Measurements from ENCODE around the gene AGBL4. TPM values are rescaled to one million over a fixed set of nuclear protein-coding genes. Genes with fewer than 3 reads are reported as not detected.

AGBL4 gene
- total RNA-seq, 4 donors from 2014 or later: 0.13 TPM; not detected in 3

DNA sequence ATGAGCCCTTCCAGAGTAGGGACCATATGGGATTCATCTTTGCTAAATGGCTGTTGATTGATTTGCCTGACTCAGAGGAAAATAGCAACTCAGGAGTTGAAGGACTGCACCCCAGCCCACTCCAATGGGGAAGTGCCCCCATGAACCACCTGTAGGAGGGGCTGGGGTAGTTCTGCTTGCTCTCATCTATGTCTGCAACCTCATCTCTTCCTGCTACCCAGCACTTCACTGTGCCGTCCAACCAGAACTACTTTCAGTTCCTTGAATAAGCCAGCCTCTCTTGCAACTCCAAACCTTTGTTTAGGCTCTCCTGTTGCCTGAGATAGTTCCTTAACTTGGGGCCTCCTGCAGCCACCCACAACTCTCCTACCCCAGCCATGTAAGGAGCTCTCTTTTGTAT is 1273.6 kb downstream of the AGBL4 start:
- no peak for DNase-seq (ENCODE audit: extremely low spot score)
- Histone ChIP-seq H3K4me1 (no peaks in the 10 kb centered on the region), H3K27me3 (no peaks in the 10 kb centered on the region), H3K9me3 (no peaks in the 10 kb centered on the region), H3K36me3 (peaks cover 0 to 58% (median 34%) of the 10 kb centered on the region in 4 donors), H3K27ac (replicated peaks in 1 of 4) (no peak overlapping the region), H3K4me3 (no peak overlapping the region)
- TF ChIP-seq, protein P1, sequence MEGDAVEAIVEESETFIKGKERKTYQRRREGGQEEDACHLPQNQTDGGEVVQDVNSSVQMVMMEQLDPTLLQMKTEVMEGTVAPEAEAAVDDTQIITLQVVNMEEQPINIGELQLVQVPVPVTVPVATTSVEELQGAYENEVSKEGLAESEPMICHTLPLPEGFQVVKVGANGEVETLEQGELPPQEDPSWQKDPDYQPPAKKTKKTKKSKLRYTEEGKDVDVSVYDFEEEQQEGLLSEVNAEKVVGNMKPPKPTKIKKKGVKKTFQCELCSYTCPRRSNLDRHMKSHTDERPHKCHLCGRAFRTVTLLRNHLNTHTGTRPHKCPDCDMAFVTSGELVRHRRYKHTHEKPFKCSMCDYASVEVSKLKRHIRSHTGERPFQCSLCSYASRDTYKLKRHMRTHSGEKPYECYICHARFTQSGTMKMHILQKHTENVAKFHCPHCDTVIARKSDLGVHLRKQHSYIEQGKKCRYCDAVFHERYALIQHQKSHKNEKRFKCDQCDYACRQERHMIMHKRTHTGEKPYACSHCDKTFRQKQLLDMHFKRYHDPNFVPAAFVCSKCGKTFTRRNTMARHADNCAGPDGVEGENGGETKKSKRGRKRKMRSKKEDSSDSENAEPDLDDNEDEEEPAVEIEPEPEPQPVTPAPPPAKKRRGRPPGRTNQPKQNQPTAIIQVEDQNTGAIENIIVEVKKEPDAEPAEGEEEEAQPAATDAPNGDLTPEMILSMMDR (IDR thresholded peaks at IDR 0.05): no peak
- no peak for TF ChIP-seq POLR2A (IDR thresholded peaks at IDR 0.05; ENCODE audit: low read depth)
- TF ChIP-seq EP300 (IDR thresholded peaks at IDR 0.05): no peak
- no peak for TF ChIP-seq POLR2AphosphoS5 (IDR thresholded peaks at IDR 0.05)
- 92% methylated on average over 1 of the region's 1 CpG for WGBS
- intact Hi-C loops (cut with DNase I): no loop called here

GRCh38 chr1:48749068-48749467 is 1274.7 kb downstream of the AGBL4 start:
- intact Hi-C loops (cut with DNase I): no loop called here
- whole genome bisulfite sequencing: 72% methylated on average over 7 of the region's 7 CpGs
- no peak overlapping the region for H3K27ac ChIP-seq (replicated peaks in 1 of 4)
- peaks cover 0 to 61% (median 32%) of the 10 kb centered on the region in 4 donors for H3K36me3 ChIP-seq
- H3K9me3 ChIP-seq: no peaks in the 10 kb centered on the region
- no peaks in the 10 kb centered on the region for H3K4me1 ChIP-seq
- no peak overlapping the region for H3K4me3 ChIP-seq
- H3K27me3 ChIP-seq: no peaks in the 10 kb centered on the region
- no peak for DNase-seq (ENCODE audit: extremely low spot score)
- TF ChIP-seq, protein P1 (IDR thresholded peaks at IDR 0.05): no peak
- TF ChIP-seq EP300 (IDR thresholded peaks at IDR 0.05) (no peak), POLR2AphosphoS5 (IDR thresholded peaks at IDR 0.05) (no peak), POLR2A (IDR thresholded peaks at IDR 0.05; ENCODE audit: low read depth) (no peak)

DNA sequence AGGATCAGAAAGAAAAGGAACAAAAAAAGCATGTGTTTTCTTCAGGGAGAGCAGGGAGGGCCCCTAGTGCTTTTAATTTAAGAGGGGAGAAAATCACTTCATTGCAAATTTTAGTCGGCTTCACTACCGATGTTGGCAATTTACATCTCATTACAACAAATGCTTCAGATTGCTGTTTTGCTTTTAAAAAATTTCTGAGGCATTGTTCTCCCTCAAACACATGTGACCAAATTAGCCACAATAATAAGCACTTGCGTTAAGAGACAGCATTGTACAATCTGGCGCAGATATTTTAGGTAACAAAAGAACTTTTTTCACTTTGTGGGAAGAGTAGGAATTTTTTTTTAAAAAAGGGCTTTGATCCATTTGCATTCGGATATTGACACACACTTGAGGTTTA is 1276.8 kb downstream of the AGBL4 start:
- Histone ChIP-seq H3K9me3 (no peaks in the 10 kb centered on the region), H3K4me3 (no peak overlapping the region), H3K36me3 (peaks cover 0 to 72% (median 26%) of the 10 kb centered on the region in 4 donors), H3K27me3 (no peaks in the 10 kb centered on the region), H3K27ac (replicated peaks in 1 of 4) (no peak overlapping the region), H3K4me1 (no peaks in the 10 kb centered on the region)
- TF ChIP-seq POLR2AphosphoS5 (IDR thresholded peaks at IDR 0.05): no peak
- no peak for TF ChIP-seq POLR2A (IDR thresholded peaks at IDR 0.05; ENCODE audit: low read depth)
- TF ChIP-seq, protein P1 (IDR thresholded peaks at IDR 0.05): no peak
- TF ChIP-seq EP300 (IDR thresholded peaks at IDR 0.05): no peak
- intact Hi-C loops (cut with DNase I): no loop called here
- WGBS: 90% methylated on average over 5 of the region's 5 CpGs
- DNase-seq (ENCODE audit: extremely low spot score): no peak

DNA sequence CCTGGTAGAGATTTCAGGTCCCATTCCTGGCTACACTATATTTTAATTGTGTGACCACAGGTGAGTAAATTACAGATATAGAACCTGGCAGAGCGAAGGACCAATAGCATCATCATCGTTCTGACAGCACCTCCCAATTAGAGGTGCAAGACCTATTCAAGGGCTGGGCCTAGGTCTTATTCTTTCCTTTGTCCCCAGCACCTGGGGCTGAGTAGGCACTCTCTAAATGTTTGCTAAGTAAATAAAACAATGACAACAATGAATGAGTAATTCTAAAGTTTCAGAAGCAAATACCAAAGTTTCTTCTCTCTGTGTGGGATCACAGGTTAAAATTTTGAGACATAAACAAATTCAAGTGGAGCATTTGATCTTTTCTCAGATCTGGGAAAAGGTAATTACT is 1279.7 kb downstream of the AGBL4 start:
- intact Hi-C loops (cut with DNase I): no loop called here
- TF ChIP-seq, protein P1 (IDR thresholded peaks at IDR 0.05): no peak
- TF ChIP-seq POLR2AphosphoS5 (IDR thresholded peaks at IDR 0.05) (no peak), EP300 (IDR thresholded peaks at IDR 0.05) (no peak), POLR2A (IDR thresholded peaks at IDR 0.05; ENCODE audit: low read depth) (no peak)
- no peaks in the 10 kb centered on the region for H3K4me1 ChIP-seq
- no peaks in the 10 kb centered on the region for H3K9me3 ChIP-seq
- H3K36me3 ChIP-seq: peaks cover 0 to 73% (median 18%) of the 10 kb centered on the region in 4 donors
- WGBS: 100% methylated on average over 2 of the region's 2 CpGs
- no peak for DNase-seq (ENCODE audit: extremely low spot score)
- no peaks in the 10 kb centered on the region for H3K27me3 ChIP-seq
- H3K4me3 ChIP-seq: no peak overlapping the region
- H3K27ac ChIP-seq (replicated peaks in 1 of 4): no peak overlapping the region

GRCh38 chr1:48743480-48743879 is 1280.3 kb downstream of the AGBL4 start:
- Histone ChIP-seq H3K4me1 (no peaks in the 10 kb centered on the region), H3K27ac (replicated peaks in 1 of 4) (no peak overlapping the region), H3K27me3 (no peaks in the 10 kb centered on the region), H3K4me3 (no peak overlapping the region), H3K9me3 (no peaks in the 10 kb centered on the region), H3K36me3 (peaks cover 3 to 69% (median 14%) of the 10 kb centered on the region in 4 donors)
- intact Hi-C loops (cut with DNase I): no loop called here
- DNase-seq (ENCODE audit: extremely low spot score): no peak
- TF ChIP-seq EP300 (IDR thresholded peaks at IDR 0.05) (no peak), POLR2AphosphoS5 (IDR thresholded peaks at IDR 0.05) (no peak), POLR2A (IDR thresholded peaks at IDR 0.05; ENCODE audit: low read depth) (no peak)
- TF ChIP-seq, protein P1 (IDR thresholded peaks at IDR 0.05): no peak
